Measurements from ENCODE around the gene SLC22A15. TPM values are rescaled to one million over a fixed set of nuclear protein-coding genes. Genes with fewer than 3 reads are reported as not detected.
A peak's percentile ranks its signal among the peaks of the same experiment; 100 is the strongest.

The SLC22A15 gene
- total RNA-seq, 1 experiment from 2014 or later, result 0.16 TPM

GRCh38 chr1:116112388-116113140 is 136.3 kb downstream of the SLC22A15 start:
- Mint-ChIP-seq H3K36me3 (ENCODE audit: insufficient read depth, unreplicated experiment) (no peaks in the 10 kb centered on the region), H3K27ac (ENCODE audit: unreplicated experiment) (peak overlapping the region; percentile 43), H3K4me1 (ENCODE audit: low read depth, unreplicated experiment) (peaks cover 20% of the 10 kb centered on the region), H3K4me3 (ENCODE audit: unreplicated experiment) (no peak overlapping the region), H3K9me3 (ENCODE audit: unreplicated experiment) (no peaks in the 10 kb centered on the region), H3K27me3 (ENCODE audit: insufficient read depth, unreplicated experiment) (no peaks in the 10 kb centered on the region)
- POLR2A ChIA-PET, result no interaction called here
- intact Hi-C loops (cut with micrococcal nuclease; ENCODE audit: unreplicated experiment), result no loop called here
- no TSS peak for BruUV-seq (replicated peaks)
- TF ChIP-seq CTCF (IDR thresholded peaks at IDR 0.05; ENCODE audit: insufficient read depth in 1 of 2, low read depth in 1 of 2, low read length in 1 of 2, severe bottlenecking in 1 of 2, unreplicated experiment in 1 of 2), result no peak
- Histone ChIP-seq H3K27me3 (replicated peaks; ENCODE audit: control insufficient read depth, insufficient read depth, low read length) (no peaks in the 10 kb centered on the region), H3K9me3 (no peaks in the 10 kb centered on the region), H3K36me3 (ENCODE audit: control insufficient read depth, insufficient read depth, low read length) (no peaks in the 10 kb centered on the region), H3K4me1 (peaks cover 33% of the 10 kb centered on the region), H3K4me3 (ENCODE audit: low read depth, low read length) (no peak overlapping the region)
- CTCF ChIA-PET, result no interaction called here
- DNase-seq, result no peak

- POLR2A ChIA-PET, result no interaction called here
- Histone ChIP-seq H3K4me3 (ENCODE audit: low read depth, low read length) (no peak overlapping the region), H3K4me1 (peaks cover 33% of the 10 kb centered on the region), H3K27me3 (replicated peaks; ENCODE audit: control insufficient read depth, insufficient read depth, low read length) (no peaks in the 10 kb centered on the region), H3K9me3 (no peaks in the 10 kb centered on the region), H3K36me3 (ENCODE audit: control insufficient read depth, insufficient read depth, low read length) (no peaks in the 10 kb centered on the region)
- H3K4me3 Mint-ChIP-seq (ENCODE audit: unreplicated experiment), result no peak overlapping the region
- no peak for DNase-seq
- no peaks in the 10 kb centered on the region for H3K27me3 Mint-ChIP-seq (ENCODE audit: insufficient read depth, unreplicated experiment)
- H3K4me1 Mint-ChIP-seq (ENCODE audit: low read depth, unreplicated experiment), result peaks cover 20% of the 10 kb centered on the region
- H3K27ac Mint-ChIP-seq (ENCODE audit: unreplicated experiment), result no peak overlapping the region
- no peaks in the 10 kb centered on the region for H3K9me3 Mint-ChIP-seq (ENCODE audit: unreplicated experiment)
- CTCF ChIA-PET, result no interaction called here
- intact Hi-C loops (cut with micrococcal nuclease; ENCODE audit: unreplicated experiment), result no loop called here
- TF ChIP-seq CTCF (IDR thresholded peaks at IDR 0.05; ENCODE audit: insufficient read depth in 1 of 2, low read depth in 1 of 2, low read length in 1 of 2, severe bottlenecking in 1 of 2, unreplicated experiment in 1 of 2), result no peak
- H3K36me3 Mint-ChIP-seq (ENCODE audit: insufficient read depth, unreplicated experiment), result no peaks in the 10 kb centered on the region
- BruUV-seq (replicated peaks), result no TSS peak
Measured at GRCh38 chr1:116113615-116114014, 137.3 kb downstream of the SLC22A15 start.

GRCh38 chr1:116115476-116116439 is 139.4 kb downstream of the SLC22A15 start:
- CTCF ChIA-PET, result no interaction called here
- peaks cover 18% of the 10 kb centered on the region for H3K4me1 ChIP-seq
- intact Hi-C loops (cut with micrococcal nuclease; ENCODE audit: unreplicated experiment), result no loop called here

More at GRCh38 chr1:116115476-116116439, 139.4 kb downstream of the SLC22A15 start:
- Histone ChIP-seq H3K4me3 (ENCODE audit: low read depth, low read length) (no peak overlapping the region), H3K27me3 (replicated peaks; ENCODE audit: control insufficient read depth, insufficient read depth, low read length) (no peaks in the 10 kb centered on the region), H3K36me3 (ENCODE audit: control insufficient read depth, insufficient read depth, low read length) (no peaks in the 10 kb centered on the region), H3K9me3 (no peaks in the 10 kb centered on the region)
- Mint-ChIP-seq H3K36me3 (ENCODE audit: insufficient read depth, unreplicated experiment) (no peaks in the 10 kb centered on the region), H3K4me1 (ENCODE audit: low read depth, unreplicated experiment) (peaks cover 17% of the 10 kb centered on the region), H3K27me3 (ENCODE audit: insufficient read depth, unreplicated experiment) (no peaks in the 10 kb centered on the region), H3K9me3 (ENCODE audit: unreplicated experiment) (no peaks in the 10 kb centered on the region), H3K4me3 (ENCODE audit: unreplicated experiment) (no peak overlapping the region), H3K27ac (ENCODE audit: unreplicated experiment) (no peak overlapping the region)
- no TSS peak for BruUV-seq (replicated peaks)
- DNase-seq, result no peak
- POLR2A ChIA-PET, result no interaction called here
- TF ChIP-seq CTCF (IDR thresholded peaks at IDR 0.05; ENCODE audit: insufficient read depth in 1 of 2, low read depth in 1 of 2, low read length in 1 of 2, severe bottlenecking in 1 of 2, unreplicated experiment in 1 of 2), result no peak

Measured in Caco-2 (cell line).